ENCODE measurements around the gene SYP.

Gene SYP

GRCh38 chrX:49209434-49210251 is 9.7 kb upstream of the SYP start:
- DNase-seq = no peak

GRCh38 chrX:49208399-49208798 is 8.4 kb upstream of the SYP start:
- Histone ChIP-seq H3K27ac (no peak overlapping the region), H3K4me3 (ENCODE audit: low read depth, low read length) (no peak overlapping the region), H3K36me3 (replicated peaks) (no peaks in the 10 kb centered on the region), H3K27me3 (replicated peaks) (no peaks in the 10 kb centered on the region)
- DNase-seq = no peak
- no peak for TF ChIP-seq CTCF (IDR thresholded peaks at IDR 0.05; ENCODE audit: low read depth, low read length, missing control alignments)
- in situ Hi-C loops (cut with HindIII; ENCODE audit: low pct_ligation_motif_present, low sequenced_read_pairs) = no loop called here

More at GRCh38 chrX:49209434-49210251, 9.7 kb upstream of the SYP start:
- in situ Hi-C loops (cut with HindIII; ENCODE audit: low pct_ligation_motif_present, low sequenced_read_pairs) = no loop called here
- Histone ChIP-seq H3K36me3 (replicated peaks) (no peaks in the 10 kb centered on the region), H3K27me3 (replicated peaks) (no peaks in the 10 kb centered on the region), H3K4me3 (ENCODE audit: low read depth, low read length) (no peak overlapping the region), H3K27ac (no peak overlapping the region)
- TF ChIP-seq CTCF (IDR thresholded peaks at IDR 0.05; ENCODE audit: low read depth, low read length, missing control alignments) = no peak

- no peak overlapping the region for H3K27ac ChIP-seq
- in situ Hi-C loops (cut with HindIII; ENCODE audit: low pct_ligation_motif_present, low sequenced_read_pairs) = no loop called here
- no peaks in the 10 kb centered on the region for H3K36me3 ChIP-seq (replicated peaks)
- H3K27me3 ChIP-seq (replicated peaks) = no peaks in the 10 kb centered on the region
- no peak overlapping the region for H3K4me3 ChIP-seq (ENCODE audit: low read depth, low read length)
- no peak for TF ChIP-seq CTCF (IDR thresholded peaks at IDR 0.05; ENCODE audit: low read depth, low read length, missing control alignments)
- no peak for DNase-seq
Observed at GRCh38 chrX:49206543-49206942, 6.5 kb upstream of the SYP start.

- TF ChIP-seq CTCF (IDR thresholded peaks at IDR 0.05; ENCODE audit: low read depth, low read length, missing control alignments) = no peak
- Histone ChIP-seq H3K27me3 (replicated peaks) (no peaks in the 10 kb centered on the region), H3K27ac (no peak overlapping the region), H3K36me3 (replicated peaks) (no peaks in the 10 kb centered on the region), H3K4me3 (ENCODE audit: low read depth, low read length) (no peak overlapping the region)
- no peak for DNase-seq
- in situ Hi-C loops (cut with HindIII; ENCODE audit: low pct_ligation_motif_present, low sequenced_read_pairs) = no loop called here
Observed at GRCh38 chrX:49205443-49205842, 5.5 kb upstream of the SYP start.

- Histone ChIP-seq H3K27me3 (replicated peaks) (no peaks in the 10 kb centered on the region), H3K36me3 (replicated peaks) (no peaks in the 10 kb centered on the region), H3K4me3 (ENCODE audit: low read depth, low read length) (no peak overlapping the region), H3K27ac (no peak overlapping the region)
- in situ Hi-C loops (cut with HindIII; ENCODE audit: low pct_ligation_motif_present, low sequenced_read_pairs) = no loop called here
- DNase-seq = no peak
- no peak for TF ChIP-seq CTCF (IDR thresholded peaks at IDR 0.05; ENCODE audit: low read depth, low read length, missing control alignments)
Observed at GRCh38 chrX:49204709-49205108, 4.7 kb upstream of the SYP start.

- no peak for TF ChIP-seq CTCF (IDR thresholded peaks at IDR 0.05; ENCODE audit: low read depth, low read length, missing control alignments)
- in situ Hi-C loops (cut with HindIII; ENCODE audit: low pct_ligation_motif_present, low sequenced_read_pairs) = no loop called here
- H3K27me3 ChIP-seq (replicated peaks) = no peaks in the 10 kb centered on the region
- no peak overlapping the region for H3K27ac ChIP-seq
- H3K4me3 ChIP-seq (ENCODE audit: low read depth, low read length) = no peak overlapping the region
- H3K36me3 ChIP-seq (replicated peaks) = no peaks in the 10 kb centered on the region
- DNase-seq = no peak
Observed at GRCh38 chrX:49204017-49204416, 4.0 kb upstream of the SYP start.

Data from brain microvascular endothelial cell (primary cell).